Endothelial cell (in vitro differentiated cells): ENCODE data around the gene INPP4A. TPM values are rescaled to one million over a fixed set of nuclear protein-coding genes. Genes with fewer than 3 reads are reported as not detected.

Source experiments
- DNase-seq: peaks from one replicate; pipeline ENCODE4 v3.0.0; 2021; ENCODE audit warnings: low spot score
- H3K27ac Mint-ChIP-seq: one replicate; pipeline ENCODE4 v1.8.0; 2021; ENCODE audit warnings: mixed read lengths, inconsistent platforms; ENCODE audit not compliant: unreplicated experiment
- H3K27me3 Mint-ChIP-seq: one replicate; pipeline ENCODE4 v1.8.0; 2021; ENCODE audit warnings: mild to moderate bottlenecking, moderate library complexity, mixed read lengths, inconsistent platforms; ENCODE audit not compliant: unreplicated experiment
- H3K36me3 Mint-ChIP-seq: one replicate; pipeline ENCODE4 v1.8.0; 2021; ENCODE audit warnings: mild to moderate bottlenecking, low read depth, mixed read lengths, inconsistent platforms; ENCODE audit not compliant: unreplicated experiment
- H3K4me1 Mint-ChIP-seq: one replicate; pipeline ENCODE4 v1.8.0; 2021; ENCODE audit warnings: mild to moderate bottlenecking, mixed read lengths, inconsistent platforms; ENCODE audit not compliant: unreplicated experiment
- H3K4me3 Mint-ChIP-seq: one replicate; pipeline ENCODE4 v1.8.0; 2021; ENCODE audit warnings: mild to moderate bottlenecking, mixed read lengths, inconsistent platforms; ENCODE audit not compliant: unreplicated experiment
- H3K9me3 Mint-ChIP-seq: one replicate; pipeline ENCODE4 v1.8.0; 2021; ENCODE audit warnings: mixed read lengths, inconsistent platforms; ENCODE audit not compliant: unreplicated experiment
- total RNA-seq: library from RNA; stranded (reverse); fragmentation: NEBNext Ultra II Directional; extraction: Animal tissue kit (Norgen Biotek cat#: 25700); gene quantifications from one replicate; pipeline ENCODE4 v1.2.1, GENCODE V29; 2021; ENCODE audit not compliant: unreplicated experiment
- TF ChIP-seq, protein P1 (sequence below): fragments of 200-600 bp; sonication (generic); IDR thresholded peaks from one replicate; pipeline ENCODE4 v1.5.0; 2021; ENCODE audit warnings: antibody characterized with exemption; ENCODE audit not compliant: unreplicated experiment

INPP4A gene
- total RNA-seq, 1 donor from 2014 or later, result 26.8 TPM

DNA sequence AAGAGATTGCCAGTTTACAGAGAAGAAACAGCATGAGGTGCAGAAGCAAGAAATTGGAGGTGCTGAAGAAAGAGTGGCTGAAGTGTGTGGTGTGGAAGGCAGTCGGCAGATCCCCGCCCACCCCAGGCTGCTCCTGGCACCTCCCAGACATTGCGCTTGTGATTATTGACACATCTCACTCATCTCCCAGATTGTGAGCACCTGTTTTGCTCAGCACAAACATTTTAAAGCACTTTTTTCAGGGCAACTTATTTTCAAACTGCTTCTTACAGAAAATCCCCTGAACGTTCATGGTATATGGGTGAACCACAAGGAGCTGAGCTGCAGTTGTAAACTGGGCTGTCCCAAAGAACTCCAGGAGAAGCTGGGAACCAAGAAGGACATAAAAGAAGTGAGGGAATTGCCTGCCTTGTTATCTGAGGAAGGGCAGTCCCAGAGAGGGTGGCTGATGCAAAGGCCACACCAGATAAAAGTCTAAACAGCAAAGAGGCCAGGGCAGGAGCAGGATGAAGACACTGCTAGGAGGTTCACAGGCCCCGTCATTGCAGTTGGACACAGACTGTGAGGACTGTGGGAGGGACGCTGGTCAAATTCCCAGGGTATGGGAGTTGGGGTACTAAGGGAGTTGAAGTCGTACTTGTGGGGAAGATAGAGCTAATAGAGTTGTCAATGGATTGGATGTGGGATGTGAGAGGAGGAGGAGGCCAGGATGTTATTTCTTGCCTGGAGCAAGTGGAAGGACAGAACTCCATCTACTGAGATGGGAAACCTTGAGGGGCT is 65.1 kb downstream of the INPP4A start:
- no peak for DNase-seq
- TF ChIP-seq, protein P1, sequence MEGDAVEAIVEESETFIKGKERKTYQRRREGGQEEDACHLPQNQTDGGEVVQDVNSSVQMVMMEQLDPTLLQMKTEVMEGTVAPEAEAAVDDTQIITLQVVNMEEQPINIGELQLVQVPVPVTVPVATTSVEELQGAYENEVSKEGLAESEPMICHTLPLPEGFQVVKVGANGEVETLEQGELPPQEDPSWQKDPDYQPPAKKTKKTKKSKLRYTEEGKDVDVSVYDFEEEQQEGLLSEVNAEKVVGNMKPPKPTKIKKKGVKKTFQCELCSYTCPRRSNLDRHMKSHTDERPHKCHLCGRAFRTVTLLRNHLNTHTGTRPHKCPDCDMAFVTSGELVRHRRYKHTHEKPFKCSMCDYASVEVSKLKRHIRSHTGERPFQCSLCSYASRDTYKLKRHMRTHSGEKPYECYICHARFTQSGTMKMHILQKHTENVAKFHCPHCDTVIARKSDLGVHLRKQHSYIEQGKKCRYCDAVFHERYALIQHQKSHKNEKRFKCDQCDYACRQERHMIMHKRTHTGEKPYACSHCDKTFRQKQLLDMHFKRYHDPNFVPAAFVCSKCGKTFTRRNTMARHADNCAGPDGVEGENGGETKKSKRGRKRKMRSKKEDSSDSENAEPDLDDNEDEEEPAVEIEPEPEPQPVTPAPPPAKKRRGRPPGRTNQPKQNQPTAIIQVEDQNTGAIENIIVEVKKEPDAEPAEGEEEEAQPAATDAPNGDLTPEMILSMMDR, result no peak
- Mint-ChIP-seq H3K36me3 (peaks cover 7% of the 10 kb centered on the region), H3K4me1 (peaks cover 19% of the 10 kb centered on the region), H3K9me3 (no peaks in the 10 kb centered on the region), H3K27me3 (peaks cover 3% of the 10 kb centered on the region), H3K4me3 (no peak overlapping the region), H3K27ac (no peak overlapping the region)

GRCh38 chr2:98510322-98510662 is 65.6 kb downstream of the INPP4A start:
- no peak overlapping the region for H3K27ac Mint-ChIP-seq
- peaks cover 2% of the 10 kb centered on the region for H3K27me3 Mint-ChIP-seq
- peaks cover 7% of the 10 kb centered on the region for H3K36me3 Mint-ChIP-seq

GRCh38 chr2:98511981-98512380 is 67.3 kb downstream of the INPP4A start:
- H3K4me1 Mint-ChIP-seq, result peaks cover 5% of the 10 kb centered on the region
- peaks cover 3% of the 10 kb centered on the region for H3K27me3 Mint-ChIP-seq
- H3K36me3 Mint-ChIP-seq, result peaks cover 7% of the 10 kb centered on the region
- no peak overlapping the region for H3K4me3 Mint-ChIP-seq
- peak overlapping the region; percentile 61 for H3K27ac Mint-ChIP-seq
- no peak for DNase-seq
- TF ChIP-seq, protein P1, result no peak
- H3K9me3 Mint-ChIP-seq, result no peaks in the 10 kb centered on the region

More at GRCh38 chr2:98510322-98510662, 65.6 kb downstream of the INPP4A start:
- TF ChIP-seq, protein P1, result no peak
- H3K4me3 Mint-ChIP-seq, result no peak overlapping the region
- peaks cover 14% of the 10 kb centered on the region for H3K4me1 Mint-ChIP-seq
- no peak for DNase-seq
- no peaks in the 10 kb centered on the region for H3K9me3 Mint-ChIP-seq

DNA sequence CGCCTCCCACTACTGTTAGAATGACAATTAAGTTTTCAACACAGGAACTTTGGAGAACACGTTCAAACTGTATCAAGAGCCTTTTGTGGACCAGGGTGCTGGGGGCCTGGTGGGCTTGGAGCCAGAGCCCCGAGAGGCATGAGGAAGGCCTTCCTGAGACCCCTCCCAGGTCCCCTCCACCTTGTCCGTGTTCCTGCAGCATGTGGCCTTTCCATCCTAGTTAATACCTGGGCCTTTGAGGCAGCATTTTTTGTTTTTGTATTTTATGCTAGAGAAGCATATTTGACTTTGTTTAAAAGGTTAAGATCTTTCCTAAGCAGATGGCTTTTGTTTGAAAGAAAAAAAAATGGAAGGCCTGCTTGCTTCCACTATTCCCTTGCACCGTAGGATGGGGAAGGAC is 68.0 kb downstream of the INPP4A start:
- Mint-ChIP-seq H3K36me3 (peaks cover 7% of the 10 kb centered on the region), H3K27ac (peak overlapping the region; percentile 14), H3K4me1 (peaks cover 5% of the 10 kb centered on the region), H3K9me3 (no peaks in the 10 kb centered on the region), H3K4me3 (no peak overlapping the region), H3K27me3 (peaks cover 3% of the 10 kb centered on the region)
- TF ChIP-seq, protein P1, result no peak
- DNase-seq, result no peak

DNA sequence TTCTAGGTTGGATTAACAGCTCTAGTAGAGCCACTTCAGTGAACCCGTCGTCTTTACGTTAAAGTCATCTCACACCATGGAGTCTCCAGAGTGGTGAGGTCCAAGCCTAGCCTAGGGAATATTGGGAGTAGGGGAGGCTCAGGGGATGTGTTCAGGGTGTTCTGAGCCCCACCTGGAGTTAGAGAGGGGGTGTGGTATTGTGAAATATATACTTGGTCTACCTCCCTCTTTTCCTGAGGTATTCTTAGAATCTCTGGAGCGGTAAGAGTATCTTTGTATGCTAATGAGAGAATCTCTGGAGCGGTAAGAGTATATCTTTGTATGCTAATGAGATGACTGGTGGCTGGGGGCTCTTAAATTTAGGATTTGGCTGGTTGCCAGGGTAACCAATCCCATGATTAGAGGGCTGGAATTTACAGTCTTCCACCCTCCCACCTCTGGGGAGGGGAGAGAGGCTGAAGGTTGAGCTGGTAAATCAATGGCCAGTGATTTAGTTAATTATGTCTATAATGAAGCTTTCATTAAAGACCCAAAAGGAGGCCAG is 69.5 kb downstream of the INPP4A start:
- peaks cover 5% of the 10 kb centered on the region for H3K4me1 Mint-ChIP-seq
- peaks cover 7% of the 10 kb centered on the region for H3K36me3 Mint-ChIP-seq
- H3K27me3 Mint-ChIP-seq, result peaks cover 3% of the 10 kb centered on the region
- DNase-seq, result no peak
- no peak overlapping the region for H3K4me3 Mint-ChIP-seq
- TF ChIP-seq, protein P1, result no peak
- no peaks in the 10 kb centered on the region for H3K9me3 Mint-ChIP-seq
- H3K27ac Mint-ChIP-seq, result no peak overlapping the region
